ENCODE measurements around the gene PLXNB2.
A peak's percentile ranks its signal among the peaks of the same experiment; 100 is the strongest.

Gene PLXNB2

GRCh38 chr22:50310031-50310722 lies 2.7 kb upstream of the PLXNB2 start:
- no peak for DNase-seq (ENCODE audit: low spot score)
- TF ChIP-seq, protein P1, sequence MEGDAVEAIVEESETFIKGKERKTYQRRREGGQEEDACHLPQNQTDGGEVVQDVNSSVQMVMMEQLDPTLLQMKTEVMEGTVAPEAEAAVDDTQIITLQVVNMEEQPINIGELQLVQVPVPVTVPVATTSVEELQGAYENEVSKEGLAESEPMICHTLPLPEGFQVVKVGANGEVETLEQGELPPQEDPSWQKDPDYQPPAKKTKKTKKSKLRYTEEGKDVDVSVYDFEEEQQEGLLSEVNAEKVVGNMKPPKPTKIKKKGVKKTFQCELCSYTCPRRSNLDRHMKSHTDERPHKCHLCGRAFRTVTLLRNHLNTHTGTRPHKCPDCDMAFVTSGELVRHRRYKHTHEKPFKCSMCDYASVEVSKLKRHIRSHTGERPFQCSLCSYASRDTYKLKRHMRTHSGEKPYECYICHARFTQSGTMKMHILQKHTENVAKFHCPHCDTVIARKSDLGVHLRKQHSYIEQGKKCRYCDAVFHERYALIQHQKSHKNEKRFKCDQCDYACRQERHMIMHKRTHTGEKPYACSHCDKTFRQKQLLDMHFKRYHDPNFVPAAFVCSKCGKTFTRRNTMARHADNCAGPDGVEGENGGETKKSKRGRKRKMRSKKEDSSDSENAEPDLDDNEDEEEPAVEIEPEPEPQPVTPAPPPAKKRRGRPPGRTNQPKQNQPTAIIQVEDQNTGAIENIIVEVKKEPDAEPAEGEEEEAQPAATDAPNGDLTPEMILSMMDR (IDR thresholded peaks at IDR 0.05) = no peak
- no peak overlapping the region for H3K4me3 ChIP-seq
- H3K27ac ChIP-seq = peak overlapping the region in 1 of 2 donors; percentile 98

GRCh38 chr22:50309601-50309991 lies 2.1 kb upstream of the PLXNB2 start:
- Histone ChIP-seq H3K27ac (peak overlapping the region; percentile 75 to 98), H3K4me3 (no peak overlapping the region)
- TF ChIP-seq, protein P1 (IDR thresholded peaks at IDR 0.05) = no peak
- no peak for DNase-seq (ENCODE audit: low spot score)

GRCh38 chr22:50308986-50309600 lies 1.6 kb upstream of the PLXNB2 start:
- TF ChIP-seq, protein P1 (IDR thresholded peaks at IDR 0.05) = no peak
- peak overlapping the region; percentile 75 to 98 for H3K27ac ChIP-seq
- H3K4me3 ChIP-seq = no peak overlapping the region
- no peak for DNase-seq (ENCODE audit: low spot score)

DNA sequence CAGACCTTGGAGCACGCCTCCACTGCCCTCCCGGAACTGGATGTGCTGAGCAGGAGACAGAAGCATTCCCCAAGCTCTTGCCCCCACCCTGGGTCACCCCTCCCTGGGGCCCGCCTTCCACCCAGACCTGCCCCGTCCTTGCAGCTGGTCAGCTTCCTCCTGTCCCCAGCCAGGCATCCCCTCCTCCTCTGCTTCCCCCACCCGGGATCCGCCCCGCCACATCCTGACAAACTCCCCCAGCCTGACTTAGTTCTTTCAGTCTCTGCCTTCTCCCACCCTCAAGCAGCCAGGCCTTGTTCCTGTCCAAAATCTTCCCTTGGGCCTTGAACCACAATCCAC lies 1.1 kb upstream of the PLXNB2 start:
- Histone ChIP-seq H3K4me3 (peak overlapping the region; percentile 57), H3K27ac (peak overlapping the region; percentile 75 to 98)
- TF ChIP-seq, protein P1 (IDR thresholded peaks at IDR 0.05) = no peak
- DNase-seq (ENCODE audit: low spot score) = peak; percentile 91

DNA sequence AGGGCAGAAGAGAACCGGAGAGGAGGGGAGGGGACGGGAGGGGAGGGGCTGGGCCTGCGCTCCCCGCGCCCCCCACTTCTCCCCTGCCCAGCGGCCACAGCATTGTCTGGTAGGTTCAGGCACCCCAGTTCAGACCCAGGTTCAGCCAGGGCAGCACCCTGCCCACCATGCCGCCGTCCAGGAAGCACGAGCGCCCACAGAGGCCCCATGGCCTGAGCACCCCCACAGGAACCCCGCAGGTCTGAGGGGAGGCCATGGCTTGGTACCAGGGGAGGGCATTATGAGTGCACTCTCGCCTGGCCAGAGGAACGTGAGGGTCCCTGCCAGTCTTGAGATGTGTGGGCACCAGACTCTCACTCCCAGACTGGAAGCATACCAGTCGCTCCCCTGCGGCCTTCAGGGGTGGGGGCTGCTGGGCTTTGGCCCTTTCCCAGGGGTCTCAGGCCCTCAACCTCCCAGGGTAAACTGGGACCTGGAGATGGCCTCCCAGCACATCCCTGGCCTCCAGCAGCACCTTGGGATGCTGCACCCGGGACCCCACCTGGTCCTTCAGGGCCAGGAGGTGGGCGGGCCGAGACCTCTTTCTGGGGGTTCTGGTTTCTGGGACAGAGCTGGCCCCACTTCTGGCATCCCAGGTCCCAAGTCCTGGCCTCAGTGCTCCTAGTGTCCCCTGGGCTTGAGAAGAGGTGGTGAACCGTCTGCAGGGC lies 597 bp upstream of the PLXNB2 start:
- TF ChIP-seq, protein P1 (IDR thresholded peaks at IDR 0.05) = no peak
- no peak for DNase-seq (ENCODE audit: low spot score)
- H3K27ac ChIP-seq = peak overlapping the region; percentile 75 to 98
- H3K4me3 ChIP-seq = peak overlapping the region; percentile 57

GRCh38 chr22:50305923-50306566 lies 1.4 kb downstream of the PLXNB2 start:
- H3K4me3 ChIP-seq = peak overlapping the region; percentile 96
- TF ChIP-seq, protein P1 (IDR thresholded peaks at IDR 0.05) = no peak
- DNase-seq (ENCODE audit: low spot score) = peak; percentile 93
- H3K27ac ChIP-seq = peak overlapping the region; percentile 83 to 98

Measured in coronary artery (tissue), 2 donors.